Endodermal cell (in vitro differentiated cells): ENCODE data around the gene FAT1. TPM values are rescaled to one million over a fixed set of nuclear protein-coding genes. Genes with fewer than 3 reads are reported as not detected.

Experiments used
- DNase-seq: peaks from one replicate; pipeline ENCODE4 v3.0.0-alpha.2; 2017
- H3K27ac ChIP-seq: 2 replicates; pipeline ENCODE4 v1.5.1; 2013; ENCODE audit warnings: mild to moderate bottlenecking, low read depth, low read length, moderate library complexity
- H3K27me3 ChIP-seq: 2 replicates; pipeline ENCODE4 v1.6.1; 2013; ENCODE audit warnings: mild to moderate bottlenecking, low read length, moderate library complexity; ENCODE audit not compliant: insufficient read depth, control insufficient read depth, poor library complexity, severe bottlenecking
- H3K36me3 ChIP-seq: 2 replicates; pipeline ENCODE4 v1.7.0; 2013; ENCODE audit warnings: mild to moderate bottlenecking, low read length, moderate library complexity; ENCODE audit not compliant: control insufficient read depth, insufficient read depth
- H3K4me1 ChIP-seq: one replicate; pipeline ENCODE4 v1.7.0; 2013; ENCODE audit warnings: low read length; ENCODE audit not compliant: control insufficient read depth, insufficient read depth
- H3K4me3 ChIP-seq: 2 replicates; pipeline ENCODE4 v1.5.1; 2013; ENCODE audit warnings: mild to moderate bottlenecking, low read length, moderate library complexity
- H3K9ac ChIP-seq: 2 replicates; pipeline ENCODE4 v1.6.1; 2013; ENCODE audit warnings: mild to moderate bottlenecking, low read length, moderate library complexity; ENCODE audit not compliant: poor library complexity, severe bottlenecking; ENCODE audit errors: extremely low read depth
- H3K9me3 ChIP-seq: 2 replicates; pipeline ENCODE4 v1.6.1; 2013; ENCODE audit warnings: mild to moderate bottlenecking, low read length, moderate library complexity; ENCODE audit not compliant: control insufficient read depth
- H3K27ac Mint-ChIP-seq: 2 replicates; pipeline ENCODE4 v1.8.0; 2020; ENCODE audit warnings: mixed read lengths
- H3K27me3 Mint-ChIP-seq: 2 replicates; pipeline ENCODE4 v1.8.0; 2021; ENCODE audit warnings: mild to moderate bottlenecking, mixed read lengths; ENCODE audit not compliant: insufficient read depth
- H3K36me3 Mint-ChIP-seq: 2 replicates; pipeline ENCODE4 v1.8.0; 2020; ENCODE audit warnings: low read depth, mixed read lengths
- H3K4me1 Mint-ChIP-seq: 2 replicates; pipeline ENCODE4 v1.8.0; 2020; ENCODE audit warnings: mixed read lengths
- H3K4me3 Mint-ChIP-seq: 2 replicates; pipeline ENCODE4 v1.8.0; 2020; ENCODE audit warnings: mild to moderate bottlenecking, moderate library complexity, mixed read lengths
- H3K9me3 Mint-ChIP-seq: 2 replicates; pipeline ENCODE4 v1.8.0; 2020; ENCODE audit warnings: mild to moderate bottlenecking, mixed read lengths
- WGBS, 2 experiments: methylation state at CpG; one replicate each; pipeline versions ENCODE4 v1.1.5 to v1.1.7; 2013; ENCODE audit warnings: missing lambda C conversion rate in 2 of 2, mixed read lengths in 1 of 2; ENCODE audit not compliant: insufficient coverage in 1 of 2, insufficient read length in 1 of 2; 5-methylcytosine and 5-hydroxymethylcytosine counted together
- total RNA-seq, 2 donors: library from RNA; stranded (reverse); fragmentation: NEBNext Ultra II Directional in 1 of 2; extraction: Animal tissue kit (Norgen Biotek cat#: 25700) in 1 of 2; gene quantifications; 2 replicates in 1 of 2; 3 replicates in 1 of 2; pipeline ENCODE4 v1.2.1, GENCODE V29; 2021
- TF ChIP-seq, protein P1 (sequence below): fragments of 200-600 bp; sonication (generic); conservative IDR thresholded peaks from 2 replicates; pipeline ENCODE4 v1.5.0; 2021; ENCODE audit warnings: antibody characterized with exemption, mild to moderate bottlenecking

Gene FAT1
- total RNA-seq, 2 donors from 2014 or later, result 66.6 to 77.8 TPM

DNA sequence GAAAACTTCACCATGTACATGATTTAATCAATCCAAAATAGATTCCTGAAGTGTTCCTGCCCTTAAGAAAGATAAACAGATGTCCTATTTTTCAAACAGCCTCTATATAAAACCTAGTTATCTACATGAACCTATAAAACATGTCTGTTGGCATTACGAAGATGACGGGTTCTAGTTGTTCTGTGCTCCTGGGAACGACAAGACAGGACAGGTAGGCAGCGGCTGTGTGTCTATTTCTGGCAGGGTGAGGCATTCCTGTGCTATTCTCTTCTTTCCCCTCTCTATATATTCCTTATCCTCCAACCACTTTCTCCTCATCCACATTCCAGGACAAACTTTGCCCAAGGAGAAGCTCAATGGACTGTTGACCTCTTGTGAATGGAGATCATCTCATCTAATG, 6.1 kb downstream of the FAT1 start:
- 96 to 100% methylated on average over 2 to 4 of the region's 4 CpGs for WGBS, 2 experiments
- no peaks in the 10 kb centered on the region for H3K4me1 ChIP-seq
- TF ChIP-seq, protein P1, sequence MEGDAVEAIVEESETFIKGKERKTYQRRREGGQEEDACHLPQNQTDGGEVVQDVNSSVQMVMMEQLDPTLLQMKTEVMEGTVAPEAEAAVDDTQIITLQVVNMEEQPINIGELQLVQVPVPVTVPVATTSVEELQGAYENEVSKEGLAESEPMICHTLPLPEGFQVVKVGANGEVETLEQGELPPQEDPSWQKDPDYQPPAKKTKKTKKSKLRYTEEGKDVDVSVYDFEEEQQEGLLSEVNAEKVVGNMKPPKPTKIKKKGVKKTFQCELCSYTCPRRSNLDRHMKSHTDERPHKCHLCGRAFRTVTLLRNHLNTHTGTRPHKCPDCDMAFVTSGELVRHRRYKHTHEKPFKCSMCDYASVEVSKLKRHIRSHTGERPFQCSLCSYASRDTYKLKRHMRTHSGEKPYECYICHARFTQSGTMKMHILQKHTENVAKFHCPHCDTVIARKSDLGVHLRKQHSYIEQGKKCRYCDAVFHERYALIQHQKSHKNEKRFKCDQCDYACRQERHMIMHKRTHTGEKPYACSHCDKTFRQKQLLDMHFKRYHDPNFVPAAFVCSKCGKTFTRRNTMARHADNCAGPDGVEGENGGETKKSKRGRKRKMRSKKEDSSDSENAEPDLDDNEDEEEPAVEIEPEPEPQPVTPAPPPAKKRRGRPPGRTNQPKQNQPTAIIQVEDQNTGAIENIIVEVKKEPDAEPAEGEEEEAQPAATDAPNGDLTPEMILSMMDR, result no peak
- H3K9ac ChIP-seq, result no peak overlapping the region
- H3K27me3 ChIP-seq, result no peaks in the 10 kb centered on the region
- H3K27ac ChIP-seq, result no peak overlapping the region
- H3K27ac Mint-ChIP-seq, result no peak overlapping the region
- H3K4me1 Mint-ChIP-seq, result peaks cover 10% of the 10 kb centered on the region
- peaks cover 5% of the 10 kb centered on the region for H3K9me3 Mint-ChIP-seq
- H3K4me3 Mint-ChIP-seq, result no peak overlapping the region
- peaks cover 18% of the 10 kb centered on the region for H3K9me3 ChIP-seq
- no peak overlapping the region for H3K4me3 ChIP-seq
- DNase-seq, result no peak
- H3K36me3 Mint-ChIP-seq, result peaks cover 9% of the 10 kb centered on the region
- no peaks in the 10 kb centered on the region for H3K36me3 ChIP-seq
- peaks cover 15% of the 10 kb centered on the region for H3K27me3 Mint-ChIP-seq

DNA sequence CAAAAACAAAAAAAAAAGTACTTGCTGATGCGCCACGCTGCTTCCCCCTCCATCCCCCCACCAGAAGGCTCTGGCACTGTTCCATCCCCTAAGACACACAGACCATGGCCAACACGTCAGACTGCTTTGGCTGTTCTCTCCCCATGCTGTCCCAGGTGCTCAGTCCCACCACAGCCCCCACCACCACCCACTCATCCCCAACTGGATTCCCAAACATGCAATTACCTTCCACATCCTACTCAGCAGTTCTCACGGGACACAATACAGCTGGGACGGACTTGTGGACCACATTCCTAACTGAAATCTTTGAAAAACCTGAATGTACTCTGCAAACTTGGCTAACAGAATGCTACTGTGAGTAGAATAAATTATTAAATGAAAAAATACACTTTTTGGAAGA, 8.6 kb downstream of the FAT1 start:
- Mint-ChIP-seq H3K27me3 (no peaks in the 10 kb centered on the region), H3K27ac (no peak overlapping the region), H3K4me1 (peaks cover 16% of the 10 kb centered on the region), H3K36me3 (peaks cover 9% of the 10 kb centered on the region), H3K9me3 (peaks cover 6% of the 10 kb centered on the region), H3K4me3 (no peak overlapping the region)
- H3K27ac ChIP-seq, result no peak overlapping the region
- H3K36me3 ChIP-seq, result no peaks in the 10 kb centered on the region
- no peak overlapping the region for H3K9ac ChIP-seq
- peaks cover 14% of the 10 kb centered on the region for H3K9me3 ChIP-seq
- DNase-seq, result no peak
- peaks cover 8% of the 10 kb centered on the region for H3K4me1 ChIP-seq
- TF ChIP-seq, protein P1, result no peak
- H3K27me3 ChIP-seq, result no peaks in the 10 kb centered on the region
- no peak overlapping the region for H3K4me3 ChIP-seq
- WGBS, 2 experiments, result 93% methylated on average over 5 of the region's 5 CpGs; no CpG with 5 or more reads in 1 of the 2 experiments

DNA sequence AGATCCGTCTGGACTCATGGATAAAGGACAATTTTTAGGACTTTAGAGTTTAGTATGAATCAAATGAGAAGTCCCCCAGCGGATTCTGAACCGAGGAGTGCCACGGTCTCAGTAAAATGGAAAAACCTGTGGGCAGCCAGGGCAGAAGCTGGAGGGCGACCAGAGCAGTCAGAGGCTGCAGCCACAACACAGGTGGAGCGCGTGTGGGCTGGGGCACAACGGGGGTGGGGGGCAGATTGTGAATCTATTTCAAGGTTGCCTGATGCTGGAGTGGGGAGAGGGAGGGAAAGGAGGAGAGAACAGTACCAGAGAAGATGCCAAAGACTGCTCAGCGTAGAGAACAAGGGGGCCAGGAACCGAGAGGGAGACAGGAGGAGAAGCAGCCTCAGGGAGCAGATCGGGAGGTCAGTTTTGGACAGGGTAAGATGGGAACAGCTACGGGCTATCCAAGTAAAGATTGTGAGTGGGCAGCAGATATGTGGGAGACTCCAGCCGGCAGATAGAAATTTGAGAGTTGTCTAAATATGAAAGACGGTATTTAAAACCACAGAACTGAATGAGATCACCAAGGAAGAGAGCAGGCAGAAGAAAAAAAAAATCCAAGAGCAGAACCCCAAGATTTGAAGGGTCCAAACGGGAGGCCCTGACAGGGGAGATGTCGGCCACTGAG, 9.5 kb downstream of the FAT1 start:
- WGBS, 2 experiments, result 90 to 98% methylated on average over 12 to 16 of the region's 16 CpGs
- DNase-seq, result no peak
- TF ChIP-seq, protein P1, result no peak
- Histone ChIP-seq H3K9me3 (peaks cover 6% of the 10 kb centered on the region), H3K36me3 (peaks cover 8% of the 10 kb centered on the region), H3K27me3 (no peaks in the 10 kb centered on the region), H3K4me1 (peaks cover 8% of the 10 kb centered on the region), H3K9ac (no peak overlapping the region), H3K27ac (no peak overlapping the region), H3K4me3 (no peak overlapping the region)
- Mint-ChIP-seq H3K4me1 (peaks cover 16% of the 10 kb centered on the region), H3K36me3 (peaks cover 14% of the 10 kb centered on the region), H3K9me3 (peaks cover 6% of the 10 kb centered on the region), H3K27ac (no peak overlapping the region), H3K4me3 (no peak overlapping the region), H3K27me3 (no peaks in the 10 kb centered on the region)
